ENCODE measurements around the gene PI16. TPM values are rescaled to one million over a fixed set of nuclear protein-coding genes. Genes with fewer than 3 reads are reported as not detected.

The PI16 gene
- total and polyA plus RNA-seq, 7 donors, result 1.2 to 49.1 (median 3.1) TPM

GRCh38 chr6:36927691-36928546, 26.6 kb upstream of the PI16 start:
- Histone ChIP-seq H3K27ac (peak overlapping the region; percentile 84), H3K27me3 (ENCODE audit: insufficient read depth in 3 of 3, low read length in 2 of 3) (no peaks in the 10 kb centered on the region), H3K9me3 (no peaks in the 10 kb centered on the region), H3K36me3 (ENCODE audit: insufficient read depth in 1 of 2, low read depth in 1 of 2) (peaks cover 5 to 35% of the 10 kb centered on the region in 2 donors), H3K4me3 (peak overlapping the region; percentile 26), H3K4me1 (peaks cover 36% of the 10 kb centered on the region)
- ATAC-seq, result peak; percentile 89 to 95 (median 92)
- WGBS, 3 donors, result 22 to 31% (median 26%) methylated on average over 13 of the region's 13 CpGs
- DNase-seq, result peak; percentile 79 to 86
- TF ChIP-seq, protein P1, sequence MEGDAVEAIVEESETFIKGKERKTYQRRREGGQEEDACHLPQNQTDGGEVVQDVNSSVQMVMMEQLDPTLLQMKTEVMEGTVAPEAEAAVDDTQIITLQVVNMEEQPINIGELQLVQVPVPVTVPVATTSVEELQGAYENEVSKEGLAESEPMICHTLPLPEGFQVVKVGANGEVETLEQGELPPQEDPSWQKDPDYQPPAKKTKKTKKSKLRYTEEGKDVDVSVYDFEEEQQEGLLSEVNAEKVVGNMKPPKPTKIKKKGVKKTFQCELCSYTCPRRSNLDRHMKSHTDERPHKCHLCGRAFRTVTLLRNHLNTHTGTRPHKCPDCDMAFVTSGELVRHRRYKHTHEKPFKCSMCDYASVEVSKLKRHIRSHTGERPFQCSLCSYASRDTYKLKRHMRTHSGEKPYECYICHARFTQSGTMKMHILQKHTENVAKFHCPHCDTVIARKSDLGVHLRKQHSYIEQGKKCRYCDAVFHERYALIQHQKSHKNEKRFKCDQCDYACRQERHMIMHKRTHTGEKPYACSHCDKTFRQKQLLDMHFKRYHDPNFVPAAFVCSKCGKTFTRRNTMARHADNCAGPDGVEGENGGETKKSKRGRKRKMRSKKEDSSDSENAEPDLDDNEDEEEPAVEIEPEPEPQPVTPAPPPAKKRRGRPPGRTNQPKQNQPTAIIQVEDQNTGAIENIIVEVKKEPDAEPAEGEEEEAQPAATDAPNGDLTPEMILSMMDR (IDR thresholded peaks at IDR 0.05), result no peak
- intact Hi-C loops (cut with DNase I), result loop anchor here (5.0 kb wide), 3 partner anchors 41 to 54 kb away; partner anchors contain the start of gene C6orf89 (in 1 of the 2)

- Histone ChIP-seq H3K4me1 (peaks cover 36% of the 10 kb centered on the region), H3K4me3 (peak overlapping the region; percentile 26), H3K27ac (peak overlapping the region; percentile 84), H3K9me3 (no peaks in the 10 kb centered on the region), H3K36me3 (ENCODE audit: insufficient read depth in 1 of 2, low read depth in 1 of 2) (peaks cover 5 to 29% of the 10 kb centered on the region in 2 donors), H3K27me3 (ENCODE audit: insufficient read depth in 3 of 3, low read length in 2 of 3) (no peaks in the 10 kb centered on the region)
- TF ChIP-seq, protein P1 (IDR thresholded peaks at IDR 0.05), result no peak
- peak; percentile 48 to 72 for DNase-seq
- WGBS, 3 donors, result 18 to 25% (median 19%) methylated on average over 7 of the region's 7 CpGs
- intact Hi-C loops (cut with DNase I), result loop anchor here (5.0 kb wide), 3 partner anchors 41 to 54 kb away; partner anchors contain the start of gene C6orf89 (in 1 of the 2)
- peak; percentile 58 to 79 (median 76) for ATAC-seq
Measured at GRCh38 chr6:36928547-36928918, 26.0 kb upstream of the PI16 start.

GRCh38 chr6:36929152-36929551, 25.4 kb upstream of the PI16 start:
- Histone ChIP-seq H3K4me3 (peak overlapping the region; percentile 26), H3K27ac (peak overlapping the region; percentile 84), H3K27me3 (ENCODE audit: insufficient read depth in 3 of 3, low read length in 2 of 3) (no peaks in the 10 kb centered on the region), H3K9me3 (no peaks in the 10 kb centered on the region), H3K36me3 (ENCODE audit: insufficient read depth in 1 of 2, low read depth in 1 of 2) (peaks cover 5 to 23% of the 10 kb centered on the region in 2 donors), H3K4me1 (peaks cover 36% of the 10 kb centered on the region)
- TF ChIP-seq, protein P1 (IDR thresholded peaks at IDR 0.05), result no peak
- DNase-seq, result no peak
- ATAC-seq, result peak in 2 of 4 donors; percentile 27 to 31
- 47 to 68% (median 50%) methylated on average over 10 of the region's 10 CpGs for WGBS, 3 donors
- intact Hi-C loops (cut with DNase I), result loop anchor here (5.0 kb wide), 3 partner anchors 42 to 53 kb away; partner anchors contain the start of gene C6orf89 (in 1 of the 2)

- 18 to 32% (median 19%) methylated on average over 5 of the region's 5 CpGs for WGBS, 3 donors
- Histone ChIP-seq H3K36me3 (ENCODE audit: insufficient read depth in 1 of 2, low read depth in 1 of 2) (peaks cover 5 to 19% of the 10 kb centered on the region in 2 donors), H3K27ac (peak overlapping the region; percentile 84), H3K4me1 (peaks cover 36% of the 10 kb centered on the region), H3K9me3 (no peaks in the 10 kb centered on the region), H3K4me3 (no peak overlapping the region), H3K27me3 (ENCODE audit: insufficient read depth in 3 of 3, low read length in 2 of 3) (no peaks in the 10 kb centered on the region)
- DNase-seq, result no peak
- intact Hi-C loops (cut with DNase I), result loop anchor here (5.0 kb wide), 3 partner anchors 42 to 53 kb away; partner anchors contain the start of gene C6orf89 (in 1 of the 2)
- peak in 3 of 4 donors; percentile 28 to 50 (median 46) for ATAC-seq
- TF ChIP-seq, protein P1 (IDR thresholded peaks at IDR 0.05), result no peak
Measured at GRCh38 chr6:36929607-36930006, 24.9 kb upstream of the PI16 start.

All from psoas muscle (tissue), 8 donors.